GM12892 (cell line): ENCODE results near the gene PCP2.

Experiments used
- POLR2A ChIP-seq: IDR thresholded peaks from 2 replicates; pipeline ENCODE4 v1.6.1; 2011; ENCODE audit warnings: low read depth, low read length, control low read depth
- POLR2AphosphoS5 ChIP-seq: IDR thresholded peaks from 2 replicates; pipeline ENCODE4 v1.6.1; 2011; ENCODE audit warnings: low read depth, low read length, control low read depth
- TAF1 ChIP-seq: IDR thresholded peaks from 2 replicates; pipeline ENCODE4 v1.6.1; 2011; ENCODE audit warnings: low read depth, mild to moderate bottlenecking, control low read depth, low read length, borderline replicate concordance

DNA sequence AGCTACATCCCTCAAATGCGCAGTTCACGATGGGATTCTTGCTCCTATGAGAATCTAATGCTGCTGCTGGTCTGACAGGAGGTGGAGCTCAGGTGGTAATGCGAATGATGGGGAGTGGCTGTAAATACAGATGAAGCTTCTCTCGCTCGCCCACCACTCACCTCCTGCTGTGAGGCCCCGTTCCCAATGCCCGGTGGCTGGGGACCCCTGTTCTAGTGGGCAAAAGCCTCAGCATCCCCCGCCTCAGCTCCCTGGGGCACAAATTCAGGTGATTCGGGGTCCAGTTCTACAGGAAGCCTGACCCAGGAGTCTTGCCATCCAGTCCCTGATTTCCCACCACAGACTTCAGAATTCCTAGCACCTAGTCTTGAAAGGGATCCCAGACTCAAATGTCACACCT, 39.0 kb upstream of the PCP2 start:
- no peak for TF ChIP-seq POLR2A
- TF ChIP-seq POLR2AphosphoS5 = no peak
- no peak for TF ChIP-seq TAF1
